Bronchial epithelial cell (primary cell): ENCODE data around the gene GALNT15. TPM values are rescaled to one million over a fixed set of nuclear protein-coding genes. Genes with fewer than 3 reads are reported as not detected.

Source experiments
- DNase-seq: peaks from one replicate; pipeline ENCODE4 v3.0.0-alpha.2; 2010; ENCODE audit warnings: low read depth
- FAIRE-seq: peaks from 2 replicates; lab custom pipeline; 2011; peaks lifted over from hg19 to GRCh38; lab: Jason Lieb, UNC
- H3K27me3 ChIP-seq: 2 replicates; pipeline ENCODE4 v1.5.1; 2011; ENCODE audit warnings: low read length; ENCODE audit not compliant: control insufficient read depth, insufficient read depth
- H3K36me3 ChIP-seq: 2 replicates; pipeline ENCODE4 v1.5.1; 2011; ENCODE audit warnings: low read length; ENCODE audit not compliant: control insufficient read depth, insufficient read depth
- H3K4me3 ChIP-seq: 2 replicates; pipeline ENCODE4 v1.5.1; 2011; ENCODE audit warnings: mild to moderate bottlenecking, low read depth, low read length, control low read depth
- CTCF ChIP-seq: IDR thresholded peaks from 2 replicates; pipeline ENCODE4 v1.5.1; 2011; ENCODE audit warnings: mild to moderate bottlenecking, moderate library complexity, low read length, control low read depth, inconsistent platforms; ENCODE audit not compliant: insufficient read depth, severe bottlenecking
- total RNA-seq: library from RNA; depleted of rRNA; stranded (reverse); fragments of >200 nt; gene quantifications from 2 replicates; pipeline ENCODE4 v1.2.1, GENCODE V29; 2014

GALNT15 gene
- total RNA-seq, 1 donor from 2014 or later: 0.53 TPM

GRCh38 chr3:16258866-16259265 lies 84.4 kb downstream of the GALNT15 start:
- Histone ChIP-seq H3K36me3 (peaks cover 2% of the 10 kb centered on the region), H3K27me3 (no peaks in the 10 kb centered on the region), H3K4me3 (no peak overlapping the region)
- DNase-seq (no peak), FAIRE-seq (no peak)
- TF ChIP-seq CTCF: no peak

- no peak overlapping the region for H3K4me3 ChIP-seq
- DNase-seq (no peak), FAIRE-seq (no peak)
- H3K27me3 ChIP-seq: no peaks in the 10 kb centered on the region
- peaks cover 2% of the 10 kb centered on the region for H3K36me3 ChIP-seq
- no peak for TF ChIP-seq CTCF
Measured at GRCh38 chr3:16260046-16260445, 85.6 kb downstream of the GALNT15 start.

- no peak for FAIRE-seq
- no peak for TF ChIP-seq CTCF
Measured at GRCh38 chr3:16262174-16262573, 87.7 kb downstream of the GALNT15 start.

GRCh38 chr3:16264174-16264707 lies 89.8 kb downstream of the GALNT15 start:
- no peak for DNase-seq
- FAIRE-seq: no peak
- Histone ChIP-seq H3K27me3 (no peaks in the 10 kb centered on the region), H3K4me3 (peak overlapping the region; percentile 93), H3K36me3 (peaks cover 2% of the 10 kb centered on the region)
- no peak for TF ChIP-seq CTCF

More at GRCh38 chr3:16262174-16262573, 87.7 kb downstream of the GALNT15 start:
- Histone ChIP-seq H3K4me3 (no peak overlapping the region), H3K27me3 (no peaks in the 10 kb centered on the region), H3K36me3 (peaks cover 2% of the 10 kb centered on the region)
- no peak for DNase-seq

- FAIRE-seq: no peak
Measured at GRCh38 chr3:16264708-16265454, 90.4 kb downstream of the GALNT15 start, which contains the start of the genes DPH3 and OXNAD1. Gene DPH3 (minus strand): TSS chr3:16264943. CDS start chr3:16264876, 67 bp downstream. Gene OXNAD1 (plus strand): TSS chr3:16265212. CDS start chr3:16270953, 5,741 bp downstream.

More at GRCh38 chr3:16264708-16265454, 90.4 kb downstream of the GALNT15 start, which contains the start of the genes DPH3 and OXNAD1:
- TF ChIP-seq CTCF: no peak
- Histone ChIP-seq H3K36me3 (no peaks in the 10 kb centered on the region), H3K27me3 (no peaks in the 10 kb centered on the region), H3K4me3 (peak within 1 kb of the TSS; percentile 93)
- peak; percentile 98 for DNase-seq
